Endothelial cell of umbilical vein (primary cell): ENCODE results near the gene NSD1.

Experiments
- POLR2A ChIP-seq: IDR thresholded peaks from 2 replicates; pipeline ENCODE4 v1.6.1; 2012; ENCODE audit warnings: low read depth, mild to moderate bottlenecking, control low read depth, low read length
- TF ChIP-seq, protein P1 (sequence below), 2 donors: IDR thresholded peaks; 1 replicate in 1 of 2; 2 replicates in 1 of 2; pipeline ENCODE4 v1.5.1; 2011; ENCODE audit warnings: low read length in 2 of 2, mild to moderate bottlenecking in 2 of 2, moderate library complexity in 2 of 2, control low read depth in 1 of 2, inconsistent platforms in 1 of 2, low read depth in 1 of 2; ENCODE audit not compliant: insufficient read depth in 1 of 2; ENCODE audit errors: extremely low read depth in 1 of 2

DNA sequence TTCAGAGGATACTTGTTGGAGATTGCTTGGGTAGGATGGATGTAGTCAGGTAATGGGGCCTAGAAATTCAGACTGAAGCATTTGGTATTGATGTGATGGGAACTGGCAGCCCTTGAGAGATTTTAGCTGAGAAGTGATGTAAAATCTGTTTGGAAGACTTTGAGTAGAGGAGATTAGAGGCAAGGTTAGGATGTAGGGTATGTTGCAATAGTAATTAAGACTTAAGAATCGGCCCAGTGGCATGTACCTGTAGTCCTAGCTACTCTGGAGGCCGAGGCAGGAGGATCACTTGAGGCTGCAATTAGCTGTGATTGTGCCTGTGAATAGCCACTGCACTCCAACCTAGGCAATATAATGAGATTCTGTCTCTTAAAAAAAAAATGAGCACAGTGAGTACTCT is 6.7 kb downstream of the NSD1 start:
- TF ChIP-seq, protein P1, sequence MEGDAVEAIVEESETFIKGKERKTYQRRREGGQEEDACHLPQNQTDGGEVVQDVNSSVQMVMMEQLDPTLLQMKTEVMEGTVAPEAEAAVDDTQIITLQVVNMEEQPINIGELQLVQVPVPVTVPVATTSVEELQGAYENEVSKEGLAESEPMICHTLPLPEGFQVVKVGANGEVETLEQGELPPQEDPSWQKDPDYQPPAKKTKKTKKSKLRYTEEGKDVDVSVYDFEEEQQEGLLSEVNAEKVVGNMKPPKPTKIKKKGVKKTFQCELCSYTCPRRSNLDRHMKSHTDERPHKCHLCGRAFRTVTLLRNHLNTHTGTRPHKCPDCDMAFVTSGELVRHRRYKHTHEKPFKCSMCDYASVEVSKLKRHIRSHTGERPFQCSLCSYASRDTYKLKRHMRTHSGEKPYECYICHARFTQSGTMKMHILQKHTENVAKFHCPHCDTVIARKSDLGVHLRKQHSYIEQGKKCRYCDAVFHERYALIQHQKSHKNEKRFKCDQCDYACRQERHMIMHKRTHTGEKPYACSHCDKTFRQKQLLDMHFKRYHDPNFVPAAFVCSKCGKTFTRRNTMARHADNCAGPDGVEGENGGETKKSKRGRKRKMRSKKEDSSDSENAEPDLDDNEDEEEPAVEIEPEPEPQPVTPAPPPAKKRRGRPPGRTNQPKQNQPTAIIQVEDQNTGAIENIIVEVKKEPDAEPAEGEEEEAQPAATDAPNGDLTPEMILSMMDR (IDR thresholded peaks at IDR 0.05; ENCODE audit: extremely low read depth in 1 of 2, insufficient read depth in 1 of 2, low read depth in 1 of 2, low read length in 2 of 2) = no peak
- no peak for TF ChIP-seq POLR2A
